Spleen (tissue), 11 donors: ENCODE data around the gene GAS7. TPM values are rescaled to one million over a fixed set of nuclear protein-coding genes. Genes with fewer than 3 reads are reported as not detected.
A peak's percentile ranks its signal among the peaks of the same experiment; 100 is the strongest.

Source experiments
- DNase-seq: peaks from one replicate; pipeline ENCODE4 v3.0.0-alpha.2; 2020
- H3K27ac ChIP-seq, 8 donors: fragments of 200-600 bp; sonication (generic) in 7 of 8; 1 replicate in 4 of 8; 2 replicates in 4 of 8; pipeline versions ENCODE4 v1.5.0 to v1.8.0; 2016 to 2021; ENCODE audit warnings: inconsistent platforms in 4 of 8, mild to moderate bottlenecking in 4 of 8, moderate library complexity in 1 of 8
- H3K27me3 ChIP-seq, 7 donors: fragments of 200-600 bp; sonication (generic) in 6 of 7; replicated peaks in 1 of 7; 1 replicate in 4 of 7; 2 replicates in 3 of 7; pipeline versions ENCODE4 v1.5.0 to v1.8.0; 2016 to 2021; ENCODE audit warnings: inconsistent platforms in 3 of 7, mild to moderate bottlenecking in 1 of 7
- H3K36me3 ChIP-seq, 6 donors: fragments of 200-600 bp; sonication (generic) in 5 of 6; 1 replicate in 4 of 6; 2 replicates in 2 of 6; pipeline versions ENCODE4 v1.5.0 to v1.8.0; 2016 to 2021; ENCODE audit warnings: inconsistent platforms in 2 of 6
- H3K4me1 ChIP-seq, 6 donors: fragments of 200-600 bp; sonication (generic) in 5 of 6; 1 replicate in 3 of 6; 2 replicates in 3 of 6; pipeline versions ENCODE4 v1.5.0 to v1.8.0; 2016 to 2021; ENCODE audit warnings: inconsistent platforms in 3 of 6
- H3K4me3 ChIP-seq, 8 donors: fragments of 200-600 bp; sonication (generic) in 7 of 8; 1 replicate in 4 of 8; 2 replicates in 4 of 8; pipeline versions ENCODE4 v1.5.0 to v1.8.0; 2016 to 2021; ENCODE audit warnings: inconsistent platforms in 4 of 8, mild to moderate bottlenecking in 4 of 8, moderate library complexity in 2 of 8
- H3K9me3 ChIP-seq, 8 donors: fragments of 200-600 bp; sonication (generic) in 7 of 8; 1 replicate in 4 of 8; 2 replicates in 4 of 8; pipeline versions ENCODE4 v1.5.0 to v1.8.0; 2016 to 2021; ENCODE audit warnings: inconsistent platforms in 4 of 8
- POLR2A ChIP-seq, 3 donors: fragments of 450-650 bp; IDR thresholded peaks; one replicate each; pipeline ENCODE4 v1.5.1; 2017; ENCODE audit warnings: antibody characterized with exemption in 3 of 3, mild to moderate bottlenecking in 1 of 3
- POLR2AphosphoS5 ChIP-seq, 3 donors: sonication (generic); formaldehyde crosslinking; IDR thresholded peaks; one replicate each; pipeline ENCODE4 v1.5.1; 2017; ENCODE audit warnings: antibody characterized with exemption in 3 of 3
- WGBS, 5 donors: extraction: QIAGEN DNeasy Blood & Tissue Kit in 3 of 5; methylation state at CpG; one replicate each; pipeline versions ENCODE4 v1.1.5 to v1.1.7; 2013 to 2018; 5-methylcytosine and 5-hydroxymethylcytosine counted together
- intact Hi-C: fragments of 100-400 bp; cut with DNase I; formaldehyde crosslinking; loops from one replicate; pipeline ENCODE4 v1.15.0; 2023; ENCODE audit warnings: low total_unique reads
- polyA plus RNA-seq, 3 donors: library from polyadenylated mRNA; stranded (reverse); fragments of 200-250 nt; gene quantifications; one replicate each; pipeline ENCODE4 v1.2.1, GENCODE V29; 2013
- total RNA-seq, 7 donors: library from RNA; depleted of rRNA in 3 of 7; stranded (reverse); fragments of >200 nt in 3 of 7; fragmentation: NEBNext Ultra II Directional in 4 of 7; extraction: Animal tissue kit (Norgen Biotek cat#: 25700) in 4 of 7; gene quantifications; one replicate each; pipeline versions ENCODE4 v1.1.0 to v1.2.1, GENCODE V29; 2016 to 2021
- TF ChIP-seq, protein P1 (sequence below), 11 experiments: fragments of 200-600 bp in 7 of 11; fragments of 450-650 bp in 4 of 11; sonication (generic) in 4 of 11; IDR thresholded peaks in 8 of 11; conservative IDR thresholded peaks in 3 of 11; 1 replicate in 7 of 11; 2 replicates in 4 of 11; pipeline versions ENCODE4 v1.4.0 to v1.8.0; 2016 to 2021; ENCODE audit warnings: antibody characterized with exemption in 11 of 11, inconsistent platforms in 4 of 11, mild to moderate bottlenecking in 1 of 11
- donor health status: healthy with polysubstance abuse.
- donor health status: DM: no; HTN: no; CAD: no; lungs with moderate emphysema.
- donor health status: DM: no; HTN: no; CAD: no.
- donor health status: Bipolar disorder and iron deficiency.
- donor health status: healthy.
- donor health status: DM: no; HTN: no; CAD: no.
- donor health status: DM: yes; HTN: yes; CAD: no.

The GAS7 gene
- total and polyA plus RNA-seq, 10 donors, result 4.1 to 127 (median 60.9) TPM

DNA sequence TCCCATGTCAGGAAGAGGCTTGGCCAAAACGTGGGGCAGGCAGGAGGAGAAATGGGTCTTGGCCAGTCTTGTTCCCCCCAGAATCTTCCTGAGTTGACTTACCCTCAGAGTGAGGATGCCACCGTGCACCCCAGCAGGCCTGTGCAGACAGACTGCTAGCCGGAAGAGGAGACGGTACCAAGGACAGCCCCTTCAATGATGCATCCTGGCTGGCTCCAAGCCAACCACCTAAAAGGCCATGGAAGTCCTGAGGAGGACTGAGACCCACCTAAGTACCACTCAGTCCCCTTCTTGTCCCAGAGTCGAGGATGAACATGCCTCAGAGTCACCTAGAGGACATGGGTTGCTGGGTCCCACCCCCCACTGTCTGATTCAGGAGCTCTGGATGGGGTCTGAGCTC, 246.6 kb downstream of the GAS7 start:
- TF ChIP-seq, protein P1, sequence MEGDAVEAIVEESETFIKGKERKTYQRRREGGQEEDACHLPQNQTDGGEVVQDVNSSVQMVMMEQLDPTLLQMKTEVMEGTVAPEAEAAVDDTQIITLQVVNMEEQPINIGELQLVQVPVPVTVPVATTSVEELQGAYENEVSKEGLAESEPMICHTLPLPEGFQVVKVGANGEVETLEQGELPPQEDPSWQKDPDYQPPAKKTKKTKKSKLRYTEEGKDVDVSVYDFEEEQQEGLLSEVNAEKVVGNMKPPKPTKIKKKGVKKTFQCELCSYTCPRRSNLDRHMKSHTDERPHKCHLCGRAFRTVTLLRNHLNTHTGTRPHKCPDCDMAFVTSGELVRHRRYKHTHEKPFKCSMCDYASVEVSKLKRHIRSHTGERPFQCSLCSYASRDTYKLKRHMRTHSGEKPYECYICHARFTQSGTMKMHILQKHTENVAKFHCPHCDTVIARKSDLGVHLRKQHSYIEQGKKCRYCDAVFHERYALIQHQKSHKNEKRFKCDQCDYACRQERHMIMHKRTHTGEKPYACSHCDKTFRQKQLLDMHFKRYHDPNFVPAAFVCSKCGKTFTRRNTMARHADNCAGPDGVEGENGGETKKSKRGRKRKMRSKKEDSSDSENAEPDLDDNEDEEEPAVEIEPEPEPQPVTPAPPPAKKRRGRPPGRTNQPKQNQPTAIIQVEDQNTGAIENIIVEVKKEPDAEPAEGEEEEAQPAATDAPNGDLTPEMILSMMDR (IDR thresholded peaks at IDR 0.05 in 8 of 11, conservative IDR thresholded peaks at IDR 0.05 in 3 of 11), result no peak
- TF ChIP-seq POLR2A (IDR thresholded peaks at IDR 0.05), result no peak
- Histone ChIP-seq H3K9me3 (no peaks in the 10 kb centered on the region), H3K4me1 (peaks cover 0 to 17% (median 4%) of the 10 kb centered on the region in 6 donors), H3K36me3 (peaks cover 0 to 57% (median 0%) of the 10 kb centered on the region in 6 donors), H3K4me3 (no peak overlapping the region), H3K27ac (no peak overlapping the region), H3K27me3 (no peaks in the 10 kb centered on the region)
- WGBS, 5 donors, result 65 to 77% (median 67%) methylated on average over 5 of the region's 5 CpGs
- intact Hi-C loops, result no loop called here
- DNase-seq, result no peak

DNA sequence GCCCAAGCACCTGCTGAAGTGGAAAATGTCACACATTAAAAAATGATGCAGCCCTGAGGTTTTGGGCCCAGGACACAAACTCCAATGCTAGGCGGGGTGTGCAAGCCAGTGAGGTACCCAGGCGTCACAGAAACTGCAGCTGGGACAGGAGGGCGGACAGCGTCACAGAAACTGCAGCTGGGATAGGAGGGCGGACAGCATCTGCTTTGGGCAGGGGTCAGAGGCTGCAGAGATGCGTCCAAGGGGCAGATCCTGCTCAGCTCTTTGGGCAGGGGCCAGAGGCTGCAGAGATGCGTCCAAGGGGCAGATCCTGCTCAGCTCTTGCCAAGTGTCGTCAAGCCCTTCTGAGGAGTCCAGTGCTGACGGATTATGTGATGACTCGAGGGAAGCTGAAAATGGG, 249.5 kb downstream of the GAS7 start:
- Histone ChIP-seq H3K9me3 (no peaks in the 10 kb centered on the region), H3K27ac (peak overlapping the region in 3 of 8 donors; percentile 24 to 32 (median 30)), H3K36me3 (peaks cover 0 to 58% (median 1%) of the 10 kb centered on the region in 6 donors), H3K4me3 (no peak overlapping the region), H3K4me1 (peaks cover 0 to 17% (median 4%) of the 10 kb centered on the region in 6 donors), H3K27me3 (no peaks in the 10 kb centered on the region)
- no peak for DNase-seq
- WGBS, 5 donors, result 79 to 87% (median 83%) methylated on average over 10 of the region's 10 CpGs
- peak in 2 of 3 donors; percentile 41 to 49 for TF ChIP-seq POLR2AphosphoS5 (IDR thresholded peaks at IDR 0.05)
- TF ChIP-seq, protein P1 (IDR thresholded peaks at IDR 0.05 in 8 of 11, conservative IDR thresholded peaks at IDR 0.05 in 3 of 11), result no peak
- no peak for TF ChIP-seq POLR2A (IDR thresholded peaks at IDR 0.05)
- intact Hi-C loops, result no loop called here

DNA sequence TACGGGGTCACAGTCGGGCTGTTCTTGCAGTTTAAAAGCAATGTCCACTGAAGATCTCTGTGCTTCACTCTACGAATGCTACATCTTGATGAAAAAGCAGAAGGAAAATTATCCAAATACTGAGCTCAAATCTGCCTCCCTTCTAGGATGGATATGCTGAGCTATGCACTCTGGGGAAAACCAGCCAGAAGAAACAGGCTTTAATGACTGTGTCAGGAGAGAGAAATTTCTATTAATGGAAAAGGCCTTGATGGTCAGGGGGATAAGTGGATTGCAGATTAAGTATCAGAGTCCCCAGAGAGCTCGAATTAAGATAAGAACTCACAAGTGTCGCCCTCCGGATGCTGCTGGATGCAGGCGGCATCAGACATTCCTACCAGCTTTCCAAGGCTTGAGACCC, 253.7 kb downstream of the GAS7 start:
- Histone ChIP-seq H3K27ac (no peak overlapping the region), H3K4me3 (no peak overlapping the region), H3K4me1 (peaks cover 0 to 22% (median 4%) of the 10 kb centered on the region in 6 donors), H3K27me3 (no peaks in the 10 kb centered on the region), H3K9me3 (no peaks in the 10 kb centered on the region), H3K36me3 (peaks cover 0 to 86% (median 18%) of the 10 kb centered on the region in 6 donors)
- TF ChIP-seq POLR2AphosphoS5 (IDR thresholded peaks at IDR 0.05) (no peak), POLR2A (IDR thresholded peaks at IDR 0.05) (no peak)
- TF ChIP-seq, protein P1 (IDR thresholded peaks at IDR 0.05 in 8 of 11, conservative IDR thresholded peaks at IDR 0.05 in 3 of 11), result no peak
- no peak for DNase-seq
- 74 to 91% (median 77%) methylated on average over 7 of the region's 7 CpGs for WGBS, 5 donors
- intact Hi-C loops, result no loop called here

DNA sequence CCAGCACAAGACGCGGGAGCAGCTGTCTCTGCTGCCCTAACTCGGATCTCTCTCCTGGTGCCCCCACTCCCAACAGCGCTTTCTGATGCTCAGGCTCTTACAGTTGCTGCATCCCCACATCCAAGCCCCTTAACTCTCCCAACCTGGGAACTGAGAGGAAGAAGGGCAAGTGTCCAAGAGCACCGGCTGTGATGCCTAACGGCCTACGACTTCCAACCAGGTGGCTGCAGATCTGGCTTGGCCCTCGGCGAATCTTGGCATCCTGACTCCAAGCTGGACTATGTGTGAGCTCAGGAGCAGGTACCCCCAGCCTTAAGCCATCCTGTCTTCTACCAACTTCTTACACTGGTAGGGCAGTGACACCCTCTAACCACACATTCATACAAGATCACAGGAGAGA, 255.1 kb downstream of the GAS7 start:
- Histone ChIP-seq H3K4me1 (peaks cover 0 to 18% (median 0%) of the 10 kb centered on the region in 6 donors), H3K36me3 (peaks cover 0 to 91% (median 22%) of the 10 kb centered on the region in 6 donors), H3K27ac (no peak overlapping the region), H3K9me3 (peaks cover 0 to 11% (median 8%) of the 10 kb centered on the region in 8 donors), H3K27me3 (no peaks in the 10 kb centered on the region), H3K4me3 (no peak overlapping the region)
- intact Hi-C loops, result no loop called here
- TF ChIP-seq, protein P1 (IDR thresholded peaks at IDR 0.05 in 8 of 11, conservative IDR thresholded peaks at IDR 0.05 in 3 of 11), result no peak
- TF ChIP-seq POLR2AphosphoS5 (IDR thresholded peaks at IDR 0.05) (no peak), POLR2A (IDR thresholded peaks at IDR 0.05) (no peak)
- 85 to 97% (median 90%) methylated on average over 9 of the region's 9 CpGs for WGBS, 5 donors
- no peak for DNase-seq
